ENCODE results near the gene MAP4K4.

DNA sequence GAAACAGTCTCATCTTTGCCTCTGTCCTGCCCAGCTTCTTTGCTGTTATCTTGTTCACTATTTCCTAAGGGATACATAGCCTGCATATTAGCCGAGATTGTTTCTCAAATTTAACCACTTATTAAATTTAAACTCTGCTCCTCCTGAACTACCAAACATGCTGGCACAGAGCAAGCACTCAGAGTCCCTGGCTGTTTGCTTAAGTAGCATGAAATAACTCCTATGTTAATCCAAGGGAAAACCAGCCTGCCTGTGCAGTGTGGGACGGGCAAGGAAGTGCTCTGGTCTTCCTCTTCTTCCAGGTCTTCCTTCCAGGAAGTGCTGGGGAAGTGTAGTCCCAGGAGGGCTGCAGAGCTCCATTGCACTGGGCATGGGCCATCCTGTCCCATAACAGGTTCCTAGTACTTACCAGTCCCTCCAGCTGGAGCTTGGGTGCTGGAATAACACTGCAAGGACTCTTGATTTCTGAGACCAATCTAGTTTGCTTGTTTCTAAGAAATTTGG lies 198.4 kb downstream of the MAP4K4 start:
- TF ChIP-seq, protein P1, sequence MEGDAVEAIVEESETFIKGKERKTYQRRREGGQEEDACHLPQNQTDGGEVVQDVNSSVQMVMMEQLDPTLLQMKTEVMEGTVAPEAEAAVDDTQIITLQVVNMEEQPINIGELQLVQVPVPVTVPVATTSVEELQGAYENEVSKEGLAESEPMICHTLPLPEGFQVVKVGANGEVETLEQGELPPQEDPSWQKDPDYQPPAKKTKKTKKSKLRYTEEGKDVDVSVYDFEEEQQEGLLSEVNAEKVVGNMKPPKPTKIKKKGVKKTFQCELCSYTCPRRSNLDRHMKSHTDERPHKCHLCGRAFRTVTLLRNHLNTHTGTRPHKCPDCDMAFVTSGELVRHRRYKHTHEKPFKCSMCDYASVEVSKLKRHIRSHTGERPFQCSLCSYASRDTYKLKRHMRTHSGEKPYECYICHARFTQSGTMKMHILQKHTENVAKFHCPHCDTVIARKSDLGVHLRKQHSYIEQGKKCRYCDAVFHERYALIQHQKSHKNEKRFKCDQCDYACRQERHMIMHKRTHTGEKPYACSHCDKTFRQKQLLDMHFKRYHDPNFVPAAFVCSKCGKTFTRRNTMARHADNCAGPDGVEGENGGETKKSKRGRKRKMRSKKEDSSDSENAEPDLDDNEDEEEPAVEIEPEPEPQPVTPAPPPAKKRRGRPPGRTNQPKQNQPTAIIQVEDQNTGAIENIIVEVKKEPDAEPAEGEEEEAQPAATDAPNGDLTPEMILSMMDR (conservative IDR thresholded peaks at IDR 0.05; ENCODE audit: low read length): no peak
- TF ChIP-seq EZH2phosphoT487 (IDR thresholded peaks at IDR 0.05; ENCODE audit: borderline replicate concordance): no peak
